Measurements from ENCODE around the gene FCHO2. TPM values are rescaled to one million over a fixed set of nuclear protein-coding genes. Genes with fewer than 3 reads are reported as not detected.

The FCHO2 gene
- total RNA-seq, 1 donor from 2014 or later = 48.0 TPM

DNA sequence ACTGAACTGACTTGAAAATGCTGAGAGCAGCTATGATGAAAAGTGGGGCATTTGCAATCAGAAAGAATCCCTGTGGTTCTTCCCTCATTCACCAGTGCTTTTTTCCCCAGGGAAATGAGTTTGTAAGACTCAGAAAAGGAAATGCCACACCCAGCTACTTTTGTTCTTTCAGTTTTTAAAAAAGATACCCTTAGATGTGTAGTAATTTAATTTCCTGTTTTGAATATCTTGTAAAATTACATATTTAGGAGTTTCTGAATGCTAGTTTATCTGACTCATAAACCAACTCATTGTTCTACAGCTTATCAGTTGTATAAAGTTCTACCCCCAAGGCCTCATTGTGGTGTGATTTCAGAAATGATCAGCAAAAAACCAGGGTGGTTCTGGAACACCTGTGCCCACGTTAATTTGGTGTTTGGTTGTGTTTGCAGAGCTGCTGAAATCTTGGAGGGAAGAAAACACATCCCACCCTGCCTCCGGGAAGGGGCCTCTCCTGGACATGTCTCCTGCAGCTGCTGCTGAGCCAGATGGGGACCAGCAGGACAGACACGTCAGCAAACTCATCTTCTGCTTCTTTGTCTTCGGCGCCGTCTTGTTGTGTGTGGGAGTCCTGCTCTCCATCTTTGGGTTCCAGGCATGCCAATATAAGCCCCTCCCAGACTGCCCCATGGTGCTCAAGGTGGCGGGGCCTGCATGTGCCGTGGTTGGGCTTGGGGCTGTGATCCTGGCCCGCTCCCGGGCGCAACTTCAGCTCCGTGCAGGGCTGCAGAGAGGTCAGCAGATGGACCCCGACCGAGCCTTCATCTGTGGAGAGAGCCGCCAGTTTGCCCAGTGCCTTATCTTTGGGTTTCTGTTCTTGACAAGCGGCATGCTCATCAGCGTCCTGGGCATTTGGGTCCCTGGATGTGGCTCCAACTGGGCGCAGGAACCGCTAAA, 167.3 kb downstream of the FCHO2 start:
- peak overlapping the region; percentile 40 for H3K4me3 Mint-ChIP-seq (ENCODE audit: unreplicated experiment)
- TF ChIP-seq, protein P1, sequence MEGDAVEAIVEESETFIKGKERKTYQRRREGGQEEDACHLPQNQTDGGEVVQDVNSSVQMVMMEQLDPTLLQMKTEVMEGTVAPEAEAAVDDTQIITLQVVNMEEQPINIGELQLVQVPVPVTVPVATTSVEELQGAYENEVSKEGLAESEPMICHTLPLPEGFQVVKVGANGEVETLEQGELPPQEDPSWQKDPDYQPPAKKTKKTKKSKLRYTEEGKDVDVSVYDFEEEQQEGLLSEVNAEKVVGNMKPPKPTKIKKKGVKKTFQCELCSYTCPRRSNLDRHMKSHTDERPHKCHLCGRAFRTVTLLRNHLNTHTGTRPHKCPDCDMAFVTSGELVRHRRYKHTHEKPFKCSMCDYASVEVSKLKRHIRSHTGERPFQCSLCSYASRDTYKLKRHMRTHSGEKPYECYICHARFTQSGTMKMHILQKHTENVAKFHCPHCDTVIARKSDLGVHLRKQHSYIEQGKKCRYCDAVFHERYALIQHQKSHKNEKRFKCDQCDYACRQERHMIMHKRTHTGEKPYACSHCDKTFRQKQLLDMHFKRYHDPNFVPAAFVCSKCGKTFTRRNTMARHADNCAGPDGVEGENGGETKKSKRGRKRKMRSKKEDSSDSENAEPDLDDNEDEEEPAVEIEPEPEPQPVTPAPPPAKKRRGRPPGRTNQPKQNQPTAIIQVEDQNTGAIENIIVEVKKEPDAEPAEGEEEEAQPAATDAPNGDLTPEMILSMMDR (IDR thresholded peaks at IDR 0.05) = no peak
- peak overlapping the region; percentile 31 for H3K27ac Mint-ChIP-seq (ENCODE audit: unreplicated experiment)
- peaks cover 61% of the 10 kb centered on the region for H3K4me1 Mint-ChIP-seq (ENCODE audit: unreplicated experiment)
- peaks cover 35% of the 10 kb centered on the region for H3K36me3 Mint-ChIP-seq (ENCODE audit: unreplicated experiment)
- H3K27me3 Mint-ChIP-seq (ENCODE audit: unreplicated experiment) = no peaks in the 10 kb centered on the region
- peak; percentile 68 for DNase-seq (ENCODE audit: extremely low spot score, unreplicated experiment)
- no peaks in the 10 kb centered on the region for H3K9me3 Mint-ChIP-seq (ENCODE audit: unreplicated experiment)

DNA sequence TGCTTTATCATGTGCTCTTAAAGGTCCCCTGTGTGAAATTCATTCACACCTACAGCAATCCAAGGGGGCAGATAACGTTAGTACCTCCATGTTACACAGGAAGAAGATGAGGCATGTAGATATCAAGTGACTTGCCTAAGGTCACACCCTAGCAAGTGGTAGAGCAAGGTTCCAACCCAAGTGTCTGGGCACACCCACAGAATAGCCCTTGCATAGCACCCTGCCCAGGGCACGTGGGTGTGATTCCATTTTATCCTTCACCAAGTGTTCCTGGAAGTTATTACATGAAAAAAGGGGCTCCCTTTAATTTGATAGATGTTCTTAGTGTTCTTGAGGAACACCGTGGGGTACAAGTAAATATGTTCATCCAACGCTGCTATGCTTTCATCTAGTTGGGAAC, 169.4 kb downstream of the FCHO2 start:
- no peaks in the 10 kb centered on the region for H3K9me3 Mint-ChIP-seq (ENCODE audit: unreplicated experiment)
- H3K4me3 Mint-ChIP-seq (ENCODE audit: unreplicated experiment) = no peak overlapping the region
- H3K27ac Mint-ChIP-seq (ENCODE audit: unreplicated experiment) = no peak overlapping the region
- peak; percentile 36 for DNase-seq (ENCODE audit: extremely low spot score, unreplicated experiment)
- peaks cover 45% of the 10 kb centered on the region for H3K4me1 Mint-ChIP-seq (ENCODE audit: unreplicated experiment)
- no peaks in the 10 kb centered on the region for H3K27me3 Mint-ChIP-seq (ENCODE audit: unreplicated experiment)
- TF ChIP-seq, protein P1 (IDR thresholded peaks at IDR 0.05) = no peak
- peaks cover 52% of the 10 kb centered on the region for H3K36me3 Mint-ChIP-seq (ENCODE audit: unreplicated experiment)

DNA sequence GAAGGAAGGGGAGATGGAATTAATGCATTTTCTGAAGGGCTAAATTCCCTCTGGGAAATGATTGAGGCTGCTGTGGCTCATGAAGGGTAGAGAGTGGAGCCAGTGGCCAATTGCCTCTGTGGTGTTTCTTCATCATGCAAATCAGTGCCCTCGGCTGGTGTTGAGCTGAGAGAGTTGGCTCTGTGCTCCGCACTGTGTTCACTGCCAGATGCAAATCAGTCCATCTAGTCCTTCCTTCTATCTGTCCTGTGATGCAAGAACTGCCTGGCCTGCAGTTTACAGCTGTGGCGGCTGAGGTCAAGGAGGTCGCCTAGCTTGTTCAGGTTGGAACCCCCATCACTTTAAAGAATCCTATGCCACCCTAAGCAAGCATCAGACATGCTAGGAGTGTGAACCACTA, 170.5 kb downstream of the FCHO2 start:
- peak; percentile 49 for DNase-seq (ENCODE audit: extremely low spot score, unreplicated experiment)
- no peaks in the 10 kb centered on the region for H3K27me3 Mint-ChIP-seq (ENCODE audit: unreplicated experiment)
- no peak overlapping the region for H3K4me3 Mint-ChIP-seq (ENCODE audit: unreplicated experiment)
- no peak overlapping the region for H3K27ac Mint-ChIP-seq (ENCODE audit: unreplicated experiment)
- TF ChIP-seq, protein P1 (IDR thresholded peaks at IDR 0.05) = no peak
- H3K36me3 Mint-ChIP-seq (ENCODE audit: unreplicated experiment) = peaks cover 59% of the 10 kb centered on the region
- H3K4me1 Mint-ChIP-seq (ENCODE audit: unreplicated experiment) = peaks cover 38% of the 10 kb centered on the region
- no peaks in the 10 kb centered on the region for H3K9me3 Mint-ChIP-seq (ENCODE audit: unreplicated experiment)

DNA sequence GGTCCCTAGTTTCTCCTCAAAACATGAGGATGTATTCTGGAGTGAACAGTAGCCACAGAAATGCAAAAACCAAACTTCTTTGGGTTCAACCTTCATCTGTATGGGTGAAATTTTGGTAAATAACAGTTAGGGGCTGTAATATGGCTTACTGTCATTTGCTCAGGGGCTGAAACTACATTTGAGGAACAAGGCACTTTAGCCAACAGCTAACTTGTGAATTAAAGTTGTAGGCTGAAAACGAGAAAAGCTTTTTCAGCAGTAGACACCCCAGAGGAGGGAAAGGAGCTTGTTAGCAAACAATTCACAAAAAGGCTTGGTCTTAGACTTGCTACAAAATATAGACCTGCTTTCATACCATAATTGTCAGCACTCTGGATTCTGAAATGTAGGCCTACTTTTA, 171.1 kb downstream of the FCHO2 start:
- H3K4me1 Mint-ChIP-seq (ENCODE audit: unreplicated experiment) = peaks cover 32% of the 10 kb centered on the region
- TF ChIP-seq, protein P1 (IDR thresholded peaks at IDR 0.05) = no peak
- no peaks in the 10 kb centered on the region for H3K9me3 Mint-ChIP-seq (ENCODE audit: unreplicated experiment)
- no peak for DNase-seq (ENCODE audit: extremely low spot score, unreplicated experiment)
- no peak overlapping the region for H3K4me3 Mint-ChIP-seq (ENCODE audit: unreplicated experiment)
- peaks cover 61% of the 10 kb centered on the region for H3K36me3 Mint-ChIP-seq (ENCODE audit: unreplicated experiment)
- no peak overlapping the region for H3K27ac Mint-ChIP-seq (ENCODE audit: unreplicated experiment)
- H3K27me3 Mint-ChIP-seq (ENCODE audit: unreplicated experiment) = no peaks in the 10 kb centered on the region

DNA sequence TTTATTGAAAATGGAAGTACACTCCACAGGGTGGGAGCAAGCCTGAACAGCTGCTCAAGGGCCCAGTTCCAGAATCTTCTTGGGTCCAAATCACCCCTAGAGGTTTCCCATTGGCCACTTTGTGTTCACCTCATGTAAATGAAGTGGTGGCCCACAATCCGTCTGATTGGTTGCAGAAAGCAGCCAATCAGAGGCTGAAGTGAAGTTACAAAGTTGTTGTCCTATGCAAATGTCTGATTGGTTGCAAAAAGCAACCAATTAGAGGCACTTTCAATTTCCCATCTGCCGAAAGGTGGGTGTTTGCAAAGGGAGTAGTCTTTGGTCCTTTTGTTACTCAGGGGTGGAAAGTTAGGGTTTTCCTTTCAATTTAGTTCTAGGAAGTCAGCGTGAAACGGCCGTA, 173.3 kb downstream of the FCHO2 start:
- peak; percentile 6 for DNase-seq (ENCODE audit: extremely low spot score, unreplicated experiment)
- peaks cover 51% of the 10 kb centered on the region for H3K36me3 Mint-ChIP-seq (ENCODE audit: unreplicated experiment)
- TF ChIP-seq, protein P1 (IDR thresholded peaks at IDR 0.05) = no peak
- H3K27ac Mint-ChIP-seq (ENCODE audit: unreplicated experiment) = no peak overlapping the region
- H3K27me3 Mint-ChIP-seq (ENCODE audit: unreplicated experiment) = no peaks in the 10 kb centered on the region
- H3K4me1 Mint-ChIP-seq (ENCODE audit: unreplicated experiment) = peaks cover 14% of the 10 kb centered on the region
- H3K9me3 Mint-ChIP-seq (ENCODE audit: unreplicated experiment) = no peaks in the 10 kb centered on the region
- no peak overlapping the region for H3K4me3 Mint-ChIP-seq (ENCODE audit: unreplicated experiment)

All from osteocyte (in vitro differentiated cells).